ENCODE results near the gene PDE11A. TPM values are rescaled to one million over a fixed set of nuclear protein-coding genes. Genes with fewer than 3 reads are reported as not detected.

The PDE11A gene
- total RNA-seq, 6 experiments from 2014 or later = 1.2 to 9.4 (median 6.3) TPM

GRCh38 chr2:177693658-177694339 is 378.8 kb downstream of the PDE11A start:
- peak in 2 of 4 donors; percentile 15 to 33 for ATAC-seq
- H3K27me3 ChIP-seq = no peaks in the 10 kb centered on the region
- no peaks in the 10 kb centered on the region for H3K36me3 ChIP-seq
- 25% methylated on average over 7 of the region's 7 CpGs for WGBS (ENCODE audit: insufficient coverage, low coverage, low lambda C conversion rate, missing lambda C conversion rate)
- no peak overlapping the region for H3K27ac ChIP-seq
- intact Hi-C loops (cut with DNase I) = no loop called here
- H3K4me1 ChIP-seq = peaks cover 0 to 31% (median 2%) of the 10 kb centered on the region in 4 donors
- H3K4me3 ChIP-seq = peak overlapping the region in 1 of 3 donors; percentile 2
- no peak for TF ChIP-seq CTCF (IDR thresholded peaks at IDR 0.05)
- TF ChIP-seq POLR2A (IDR thresholded peaks at IDR 0.05) = no peak
- DNase-seq = no peak
- no peaks in the 10 kb centered on the region for H3K9me3 ChIP-seq

- H3K9me3 ChIP-seq = no peaks in the 10 kb centered on the region
- 42% methylated on average over 1 of the region's 4 CpGs for WGBS (ENCODE audit: insufficient coverage, low coverage, low lambda C conversion rate, missing lambda C conversion rate)
- ATAC-seq = peak; percentile 80 to 90 (median 82)
- H3K27ac ChIP-seq = peak overlapping the region; percentile 31 to 75 (median 69)
- peak overlapping the region in 1 of 3 donors; percentile 2 for H3K4me3 ChIP-seq
- no peak for TF ChIP-seq POLR2A (IDR thresholded peaks at IDR 0.05)
- TF ChIP-seq CTCF (IDR thresholded peaks at IDR 0.05) = peak in 1 of 4 donors; percentile 20
- no peaks in the 10 kb centered on the region for H3K36me3 ChIP-seq
- peaks cover 0 to 31% (median 2%) of the 10 kb centered on the region in 4 donors for H3K4me1 ChIP-seq
- DNase-seq = no peak
- intact Hi-C loops (cut with DNase I) = no loop called here
- H3K27me3 ChIP-seq = no peaks in the 10 kb centered on the region
These were observed 379.8 kb downstream of the PDE11A start for GRCh38 chr2:177692783-177693269.

- Histone ChIP-seq H3K4me3 (peak overlapping the region in 1 of 3 donors; percentile 2), H3K27ac (peak overlapping the region; percentile 31 to 75 (median 69)), H3K4me1 (peaks cover 0 to 31% (median 2%) of the 10 kb centered on the region in 4 donors), H3K36me3 (no peaks in the 10 kb centered on the region), H3K9me3 (no peaks in the 10 kb centered on the region), H3K27me3 (no peaks in the 10 kb centered on the region)
- intact Hi-C loops (cut with DNase I) = no loop called here
- DNase-seq (no peak), ATAC-seq (peak; percentile 82 to 85 (median 84))
- no peak for TF ChIP-seq CTCF (IDR thresholded peaks at IDR 0.05)
- TF ChIP-seq POLR2A (IDR thresholded peaks at IDR 0.05) = no peak
- 21% methylated on average over 2 of the region's 2 CpGs for WGBS (ENCODE audit: insufficient coverage, low coverage, low lambda C conversion rate, missing lambda C conversion rate)
These were observed 380.4 kb downstream of the PDE11A start for GRCh38 chr2:177692042-177692782.

GRCh38 chr2:177691177-177691576 is 381.4 kb downstream of the PDE11A start:
- no peak for TF ChIP-seq CTCF (IDR thresholded peaks at IDR 0.05)
- no peak for TF ChIP-seq POLR2A (IDR thresholded peaks at IDR 0.05)
- 50% methylated on average over 1 of the region's 1 CpG for WGBS (ENCODE audit: insufficient coverage, low coverage, low lambda C conversion rate, missing lambda C conversion rate)

More at GRCh38 chr2:177691177-177691576, 381.4 kb downstream of the PDE11A start:
- Histone ChIP-seq H3K4me1 (peaks cover 0 to 31% (median 2%) of the 10 kb centered on the region in 4 donors), H3K36me3 (no peaks in the 10 kb centered on the region), H3K4me3 (no peak overlapping the region), H3K27ac (peak overlapping the region in 1 of 3 donors; percentile 75), H3K9me3 (no peaks in the 10 kb centered on the region), H3K27me3 (no peaks in the 10 kb centered on the region)
- intact Hi-C loops (cut with DNase I) = no loop called here
- ATAC-seq (no peak), DNase-seq (no peak)
